Measurements from ENCODE around the gene STON2. TPM values are rescaled to one million over a fixed set of nuclear protein-coding genes. Genes with fewer than 3 reads are reported as not detected.

STON2 gene
- total RNA-seq, 1 experiment from 2014 or later, result 23.5 TPM

DNA sequence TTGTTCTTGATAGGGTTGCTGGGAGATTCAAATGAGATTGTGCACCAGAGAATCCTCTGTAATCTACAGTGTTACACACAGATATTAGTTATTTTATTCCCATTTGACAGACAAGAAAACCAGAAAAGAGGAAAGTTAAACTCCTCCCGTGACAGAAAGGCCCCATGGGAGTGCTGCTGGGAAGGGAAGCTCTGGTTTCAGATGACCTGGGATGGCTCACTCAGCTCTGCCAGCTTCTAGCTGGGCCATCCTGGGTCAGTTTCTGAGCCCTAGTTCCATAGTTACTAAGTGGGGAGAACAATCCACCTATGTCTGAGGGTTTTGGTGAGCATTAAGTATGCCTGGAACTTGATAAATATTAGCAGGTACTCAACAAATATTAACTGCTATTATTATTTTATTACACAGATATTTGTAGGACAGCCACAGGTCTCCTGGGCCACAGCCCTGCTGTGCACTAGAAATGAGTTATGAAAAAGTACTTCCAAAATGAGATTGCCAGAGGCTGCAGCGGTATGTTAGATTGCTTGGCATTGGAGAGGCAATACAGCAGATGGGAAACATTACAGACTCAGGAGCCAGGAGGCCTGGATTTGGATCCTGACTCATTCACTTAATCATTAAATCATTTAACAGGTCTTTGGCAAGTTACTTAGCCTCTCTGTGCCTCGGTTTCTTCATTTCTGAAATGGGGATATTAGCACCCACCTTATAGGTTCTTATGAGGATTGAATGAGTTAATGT lies 47.1 kb upstream of the STON2 start:
- no TSS peak for BruUV-seq (replicated peaks)
- intact Hi-C loops (cut with micrococcal nuclease), result no loop called here
- H3K4me3 Mint-ChIP-seq (ENCODE audit: unreplicated experiment), result no peak overlapping the region
- no peak overlapping the region for H3K27ac Mint-ChIP-seq (ENCODE audit: low read depth, unreplicated experiment)
- peaks cover 23% of the 10 kb centered on the region for H3K27me3 Mint-ChIP-seq (ENCODE audit: insufficient read depth, unreplicated experiment)
- TF ChIP-seq, protein P1, sequence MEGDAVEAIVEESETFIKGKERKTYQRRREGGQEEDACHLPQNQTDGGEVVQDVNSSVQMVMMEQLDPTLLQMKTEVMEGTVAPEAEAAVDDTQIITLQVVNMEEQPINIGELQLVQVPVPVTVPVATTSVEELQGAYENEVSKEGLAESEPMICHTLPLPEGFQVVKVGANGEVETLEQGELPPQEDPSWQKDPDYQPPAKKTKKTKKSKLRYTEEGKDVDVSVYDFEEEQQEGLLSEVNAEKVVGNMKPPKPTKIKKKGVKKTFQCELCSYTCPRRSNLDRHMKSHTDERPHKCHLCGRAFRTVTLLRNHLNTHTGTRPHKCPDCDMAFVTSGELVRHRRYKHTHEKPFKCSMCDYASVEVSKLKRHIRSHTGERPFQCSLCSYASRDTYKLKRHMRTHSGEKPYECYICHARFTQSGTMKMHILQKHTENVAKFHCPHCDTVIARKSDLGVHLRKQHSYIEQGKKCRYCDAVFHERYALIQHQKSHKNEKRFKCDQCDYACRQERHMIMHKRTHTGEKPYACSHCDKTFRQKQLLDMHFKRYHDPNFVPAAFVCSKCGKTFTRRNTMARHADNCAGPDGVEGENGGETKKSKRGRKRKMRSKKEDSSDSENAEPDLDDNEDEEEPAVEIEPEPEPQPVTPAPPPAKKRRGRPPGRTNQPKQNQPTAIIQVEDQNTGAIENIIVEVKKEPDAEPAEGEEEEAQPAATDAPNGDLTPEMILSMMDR (IDR thresholded peaks at IDR 0.05; ENCODE audit: unreplicated experiment), result no peak
- H3K9me3 Mint-ChIP-seq (ENCODE audit: unreplicated experiment), result no peaks in the 10 kb centered on the region
- ChIA-PET POLR2A (interaction anchor here (0.6 to 1.2 kb wide), 2 partner anchors 84 to 169 kb away, joined by 3 to 4 read pairs; no protein-coding TSS in a partner anchor), CTCF (interaction anchor here (0.7 to 1.9 kb wide), 2 partner anchors 178 to 1795 kb away, joined by 3 to 9 read pairs; no protein-coding TSS in a partner anchor)
- DNase-seq (ENCODE audit: unreplicated experiment), result no peak
- no peaks in the 10 kb centered on the region for H3K36me3 Mint-ChIP-seq (ENCODE audit: insufficient read depth, unreplicated experiment)
- H3K4me1 Mint-ChIP-seq (ENCODE audit: insufficient read depth, unreplicated experiment), result no peaks in the 10 kb centered on the region

DNA sequence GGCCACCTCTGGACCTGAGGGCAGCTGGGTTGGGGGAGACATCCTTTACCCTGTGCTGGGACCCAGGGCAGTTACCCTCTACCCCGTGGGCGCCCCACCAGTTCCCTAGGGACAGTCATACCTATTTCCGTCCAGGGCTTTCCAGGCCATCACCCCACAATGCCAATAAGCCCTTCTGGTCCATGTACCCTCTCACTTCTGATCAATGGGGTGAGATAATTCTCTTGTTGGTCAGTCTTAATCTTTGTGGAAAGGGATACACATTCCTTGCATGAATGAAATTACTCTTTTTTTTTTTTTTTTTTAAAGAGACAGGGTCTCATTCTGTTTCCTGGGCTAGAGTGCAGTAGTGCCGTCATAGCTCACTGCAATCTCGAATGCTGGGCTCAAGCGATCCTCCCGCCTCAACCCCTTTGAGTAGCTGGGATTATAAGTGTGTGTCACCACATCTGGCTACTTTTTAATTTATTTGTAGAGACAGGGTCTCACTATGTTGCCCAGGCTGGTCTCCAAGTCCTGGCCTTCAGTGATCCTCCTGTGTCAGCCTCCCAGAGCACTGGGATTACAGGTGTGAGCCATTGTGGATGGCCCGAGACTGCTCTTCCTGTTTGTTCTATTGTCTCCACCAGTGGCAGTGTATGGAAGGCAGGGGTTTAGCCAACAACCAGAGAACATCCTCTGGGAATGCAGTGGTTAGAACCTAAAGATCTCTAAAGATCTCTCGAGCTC lies 46.3 kb upstream of the STON2 start:
- Mint-ChIP-seq H3K4me3 (ENCODE audit: unreplicated experiment) (no peak overlapping the region), H3K27ac (ENCODE audit: low read depth, unreplicated experiment) (no peak overlapping the region), H3K27me3 (ENCODE audit: insufficient read depth, unreplicated experiment) (peaks cover 29% of the 10 kb centered on the region), H3K9me3 (ENCODE audit: unreplicated experiment) (no peaks in the 10 kb centered on the region), H3K4me1 (ENCODE audit: insufficient read depth, unreplicated experiment) (no peaks in the 10 kb centered on the region), H3K36me3 (ENCODE audit: insufficient read depth, unreplicated experiment) (no peaks in the 10 kb centered on the region)
- intact Hi-C loops (cut with micrococcal nuclease), result no loop called here
- BruUV-seq (replicated peaks), result no TSS peak
- CTCF ChIA-PET, result interaction anchor here (0.7 to 1.9 kb wide), 2 partner anchors 177 to 1795 kb away, joined by 3 to 9 read pairs; no protein-coding TSS in a partner anchor
- TF ChIP-seq, protein P1 (IDR thresholded peaks at IDR 0.05; ENCODE audit: unreplicated experiment), result no peak
- no peak for DNase-seq (ENCODE audit: unreplicated experiment)
- POLR2A ChIA-PET, result interaction anchor here (0.6 to 1.2 kb wide), 3 partner anchors 14 to 168 kb away, joined by 3 to 4 read pairs (median 3); no protein-coding TSS in a partner anchor

DNA sequence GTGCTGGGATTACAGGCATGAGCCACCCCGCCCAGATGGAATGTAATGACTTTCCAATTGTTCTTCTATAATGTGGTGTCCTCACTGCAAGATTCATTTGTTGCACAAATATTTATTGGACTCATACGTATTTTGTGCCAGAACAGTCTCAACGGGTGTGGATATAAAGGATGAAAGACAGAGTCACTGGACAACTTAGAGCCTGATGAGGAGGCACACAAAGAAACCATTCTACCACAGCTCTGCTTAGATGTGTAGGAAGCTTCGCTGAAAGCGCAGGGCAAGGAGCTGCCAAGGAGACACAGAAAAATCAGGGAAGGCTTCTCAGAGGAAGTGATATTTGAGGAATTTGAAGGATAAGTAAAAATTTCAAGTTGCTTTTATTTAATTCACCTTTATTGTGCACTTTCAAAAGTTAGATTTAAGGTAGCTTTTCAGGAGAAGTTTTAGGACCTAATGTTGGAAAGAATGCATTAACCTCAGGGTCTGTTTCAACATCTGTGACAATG lies 41.6 kb upstream of the STON2 start:
- BruUV-seq (replicated peaks), result no TSS peak
- H3K4me3 Mint-ChIP-seq (ENCODE audit: unreplicated experiment), result no peak overlapping the region
- H3K4me1 Mint-ChIP-seq (ENCODE audit: insufficient read depth, unreplicated experiment), result no peaks in the 10 kb centered on the region
- no peak for DNase-seq (ENCODE audit: unreplicated experiment)
- no peaks in the 10 kb centered on the region for H3K36me3 Mint-ChIP-seq (ENCODE audit: insufficient read depth, unreplicated experiment)
- intact Hi-C loops (cut with micrococcal nuclease), result no loop called here
- H3K27me3 Mint-ChIP-seq (ENCODE audit: insufficient read depth, unreplicated experiment), result peaks cover 29% of the 10 kb centered on the region
- no peaks in the 10 kb centered on the region for H3K9me3 Mint-ChIP-seq (ENCODE audit: unreplicated experiment)
- TF ChIP-seq, protein P1 (IDR thresholded peaks at IDR 0.05; ENCODE audit: unreplicated experiment), result no peak
- no peak overlapping the region for H3K27ac Mint-ChIP-seq (ENCODE audit: low read depth, unreplicated experiment)
- ChIA-PET POLR2A (interaction anchor here (1.0 kb wide), 1 partner anchor 117 kb away, joined by 3 read pairs; no protein-coding TSS in a partner anchor), CTCF (interaction anchor here (0.8 to 4.1 kb wide), 2 partner anchors 8 to 12 kb away, joined by 3 to 36 read pairs; no protein-coding TSS in a partner anchor)

DNA sequence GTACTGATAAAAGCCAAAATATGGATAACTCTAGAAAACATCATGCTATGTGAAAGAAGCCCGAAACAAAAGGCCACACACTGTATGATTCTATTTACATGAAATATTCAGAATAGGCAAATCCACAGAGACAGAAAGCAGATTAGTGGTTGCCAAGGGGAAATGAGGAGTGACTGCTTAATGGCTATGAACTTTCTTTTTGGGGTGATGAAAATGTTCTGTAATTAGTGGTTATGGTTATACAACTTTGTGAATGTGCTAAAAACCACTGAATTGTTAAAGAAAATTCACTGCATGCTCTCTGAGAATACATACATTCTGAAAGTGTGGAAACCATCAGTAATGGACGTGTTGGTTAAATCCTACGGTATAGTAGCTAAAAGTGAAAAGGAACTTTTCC lies 39.9 kb upstream of the STON2 start:
- Mint-ChIP-seq H3K4me1 (ENCODE audit: insufficient read depth, unreplicated experiment) (no peaks in the 10 kb centered on the region), H3K4me3 (ENCODE audit: unreplicated experiment) (no peak overlapping the region), H3K27ac (ENCODE audit: low read depth, unreplicated experiment) (no peak overlapping the region), H3K9me3 (ENCODE audit: unreplicated experiment) (no peaks in the 10 kb centered on the region), H3K36me3 (ENCODE audit: insufficient read depth, unreplicated experiment) (no peaks in the 10 kb centered on the region), H3K27me3 (ENCODE audit: insufficient read depth, unreplicated experiment) (peaks cover 29% of the 10 kb centered on the region)
- BruUV-seq (replicated peaks), result no TSS peak
- DNase-seq (ENCODE audit: unreplicated experiment), result no peak
- POLR2A ChIA-PET, result interaction anchor here (0.6 to 1.7 kb wide), 2 partner anchors 61 to 453 kb away, joined by 3 read pairs; no protein-coding TSS in a partner anchor
- intact Hi-C loops (cut with micrococcal nuclease), result no loop called here
- TF ChIP-seq, protein P1 (IDR thresholded peaks at IDR 0.05; ENCODE audit: unreplicated experiment), result no peak
- CTCF ChIA-PET, result interaction anchor here (0.7 to 2.7 kb wide), 5 partner anchors 13 to 304 kb away, joined by 3 to 17 read pairs (median 5); no protein-coding TSS in a partner anchor
